ENCODE results near the gene ADCY10. TPM values are rescaled to one million over a fixed set of nuclear protein-coding genes. Genes with fewer than 3 reads are reported as not detected.
"Not testable (repeated sequence)": the region's sequence is repeated elsewhere in the genome, so short reads cannot be mapped to it uniquely, and the experiment has no call there.

Gene ADCY10
- total RNA-seq, 2 donors from 2014 or later = 0.99 to 1.4 TPM

GRCh38 chr1:167869157-167870001 is 44.6 kb downstream of the ADCY10 start:
- not testable (repeated sequence) for H3K4me3 Mint-ChIP-seq; ATAC-seq; H3K27ac Mint-ChIP-seq; H3K9me3 ChIP-seq (ENCODE audit: control insufficient read depth, low read length, poor library complexity, severe bottlenecking); H3K36me3 Mint-ChIP-seq (ENCODE audit: low read depth); H3K4me1 Mint-ChIP-seq; H3K27me3 Mint-ChIP-seq; DNase-seq

- H3K27me3 Mint-ChIP-seq; H3K9me3 ChIP-seq (ENCODE audit: control insufficient read depth, low read length, poor library complexity, severe bottlenecking); H3K4me3 Mint-ChIP-seq; ATAC-seq; H3K27ac Mint-ChIP-seq; H3K4me1 Mint-ChIP-seq; DNase-seq; H3K36me3 Mint-ChIP-seq (ENCODE audit: low read depth): not testable (repeated sequence)
Measured at GRCh38 chr1:167866739-167867414, 47.1 kb downstream of the ADCY10 start.

DNA sequence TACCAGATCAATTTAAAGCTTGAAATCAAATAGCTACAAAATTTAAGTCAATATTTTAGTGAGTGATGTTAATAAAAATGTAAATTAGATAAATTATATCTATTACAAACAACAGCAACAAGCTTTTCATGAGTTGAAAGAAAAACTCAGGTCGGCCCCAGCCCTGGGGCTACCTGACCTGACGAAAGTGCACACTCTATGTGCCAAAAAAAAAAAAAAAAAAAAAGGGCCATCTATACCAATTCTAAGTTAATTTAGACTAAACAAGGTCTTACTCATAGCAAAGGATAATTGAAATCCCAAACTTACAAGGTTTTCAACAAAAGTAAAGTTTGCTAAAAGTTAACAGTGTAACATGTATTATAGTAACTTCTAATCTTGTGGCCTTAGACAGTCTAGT is 47.6 kb downstream of the ADCY10 start:
- not testable (repeated sequence) for H3K27ac Mint-ChIP-seq; H3K36me3 Mint-ChIP-seq (ENCODE audit: low read depth); DNase-seq; H3K9me3 ChIP-seq (ENCODE audit: control insufficient read depth, low read length, poor library complexity, severe bottlenecking); ATAC-seq; H3K4me3 Mint-ChIP-seq; H3K27me3 Mint-ChIP-seq; H3K4me1 Mint-ChIP-seq

DNA sequence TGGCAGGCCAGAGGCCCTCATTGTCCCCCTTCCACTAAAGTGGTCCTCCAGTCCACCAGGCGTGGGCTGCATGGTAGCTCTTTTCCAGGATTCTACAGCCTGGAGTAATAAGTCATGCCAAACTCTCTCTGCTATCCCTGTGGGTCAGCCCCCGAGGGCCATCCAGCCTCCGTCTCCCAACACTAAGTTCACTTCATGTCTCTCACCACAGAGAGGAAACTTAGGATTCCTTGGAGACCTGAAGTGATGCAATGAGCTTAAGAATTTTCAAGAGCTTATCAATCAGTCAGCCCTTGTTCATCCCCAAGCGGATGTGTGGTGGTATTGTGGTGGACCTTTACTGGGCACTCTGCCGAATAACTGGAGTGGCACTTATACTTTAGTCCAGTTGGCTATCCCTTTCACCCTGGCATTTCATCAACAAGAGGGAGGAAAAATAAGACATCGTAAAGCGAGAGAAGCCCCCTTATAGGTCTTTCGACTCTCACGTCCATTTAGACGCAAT is 48.1 kb downstream of the ADCY10 start:
- H3K27me3 Mint-ChIP-seq; H3K4me3 Mint-ChIP-seq; H3K36me3 Mint-ChIP-seq (ENCODE audit: low read depth); H3K27ac Mint-ChIP-seq; H3K4me1 Mint-ChIP-seq; H3K9me3 ChIP-seq (ENCODE audit: control insufficient read depth, low read length, poor library complexity, severe bottlenecking); DNase-seq; ATAC-seq: not testable (repeated sequence)

GRCh38 chr1:167865193-167865592 is 48.7 kb downstream of the ADCY10 start:
- H3K36me3 Mint-ChIP-seq (ENCODE audit: low read depth) = not testable (repeated sequence)

GRCh38 chr1:167864392-167865032 is 49.4 kb downstream of the ADCY10 start:
- no peaks in the 10 kb centered on the region for H3K36me3 Mint-ChIP-seq (ENCODE audit: low read depth)
- H3K4me3 Mint-ChIP-seq = no peak overlapping the region
- no peaks in the 10 kb centered on the region for H3K4me1 Mint-ChIP-seq
- no peak for DNase-seq
- no peak overlapping the region for H3K27ac Mint-ChIP-seq
- no peaks in the 10 kb centered on the region for H3K9me3 ChIP-seq (ENCODE audit: control insufficient read depth, low read length, poor library complexity, severe bottlenecking)
- no peak for ATAC-seq
- no peaks in the 10 kb centered on the region for H3K27me3 Mint-ChIP-seq

More at GRCh38 chr1:167865193-167865592, 48.7 kb downstream of the ADCY10 start:
- H3K27me3 Mint-ChIP-seq; ATAC-seq; DNase-seq; H3K4me1 Mint-ChIP-seq; H3K27ac Mint-ChIP-seq; H3K4me3 Mint-ChIP-seq; H3K9me3 ChIP-seq (ENCODE audit: control insufficient read depth, low read length, poor library complexity, severe bottlenecking): not testable (repeated sequence)

GRCh38 chr1:167863921-167864279 is 50.0 kb downstream of the ADCY10 start:
- no peak overlapping the region for H3K4me3 Mint-ChIP-seq
- H3K27ac Mint-ChIP-seq = no peak overlapping the region
- H3K27me3 Mint-ChIP-seq = no peaks in the 10 kb centered on the region

DNA sequence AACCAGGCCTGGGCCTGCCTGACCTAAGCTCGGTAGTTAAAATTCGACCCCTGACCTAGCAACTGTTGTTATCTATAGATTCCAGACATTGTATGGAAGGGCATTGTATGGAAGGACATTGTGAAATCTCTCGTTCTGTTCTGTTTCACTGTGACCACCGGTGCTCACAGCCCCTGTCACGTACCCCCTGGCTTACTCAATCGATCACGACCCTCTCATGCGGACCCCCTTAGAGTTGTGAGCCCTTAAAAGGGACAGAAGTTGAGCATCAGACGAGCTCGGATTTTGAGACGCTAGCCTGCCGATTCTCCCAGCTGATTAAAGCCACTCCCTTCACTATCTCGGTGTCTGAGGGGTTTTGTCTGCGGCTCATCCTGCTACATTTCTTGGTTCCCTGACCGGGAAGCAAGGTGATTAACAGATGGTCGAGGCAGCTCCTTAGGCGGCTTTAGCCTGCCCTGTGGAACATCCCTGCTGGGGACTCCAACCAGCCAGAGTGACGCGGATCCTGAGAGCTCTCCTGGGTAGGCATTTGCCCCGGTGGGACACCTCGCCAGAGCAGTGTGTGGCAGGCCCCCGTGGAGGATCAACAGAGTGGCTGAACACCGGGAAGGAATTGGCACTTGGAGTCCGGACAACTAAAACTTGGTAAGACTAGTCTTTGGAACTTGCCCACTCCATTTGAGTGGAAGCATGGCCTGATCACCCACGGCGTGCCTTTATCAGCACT is 50.6 kb downstream of the ADCY10 start:
- not testable (repeated sequence) for DNase-seq; ATAC-seq; H3K9me3 ChIP-seq (ENCODE audit: control insufficient read depth, low read length, poor library complexity, severe bottlenecking); H3K27ac Mint-ChIP-seq; H3K27me3 Mint-ChIP-seq; H3K4me1 Mint-ChIP-seq; H3K36me3 Mint-ChIP-seq (ENCODE audit: low read depth); H3K4me3 Mint-ChIP-seq

More at GRCh38 chr1:167863921-167864279, 50.0 kb downstream of the ADCY10 start:
- ATAC-seq (no peak), DNase-seq (no peak)
- Mint-ChIP-seq H3K36me3 (ENCODE audit: low read depth) (no peaks in the 10 kb centered on the region), H3K4me1 (no peaks in the 10 kb centered on the region)
- no peaks in the 10 kb centered on the region for H3K9me3 ChIP-seq (ENCODE audit: control insufficient read depth, low read length, poor library complexity, severe bottlenecking)

- Mint-ChIP-seq H3K4me1 (no peaks in the 10 kb centered on the region), H3K27ac (no peak overlapping the region), H3K27me3 (no peaks in the 10 kb centered on the region), H3K36me3 (ENCODE audit: low read depth) (no peaks in the 10 kb centered on the region), H3K4me3 (no peak overlapping the region)
- DNase-seq = no peak
- no peak for ATAC-seq
- H3K9me3 ChIP-seq (ENCODE audit: control insufficient read depth, low read length, poor library complexity, severe bottlenecking) = no peaks in the 10 kb centered on the region
Measured at GRCh38 chr1:167862432-167863076, 51.4 kb downstream of the ADCY10 start.

GRCh38 chr1:167861664-167862381 is 52.1 kb downstream of the ADCY10 start:
- H3K4me1 Mint-ChIP-seq = no peaks in the 10 kb centered on the region
- H3K27me3 Mint-ChIP-seq = no peaks in the 10 kb centered on the region
- no peak for DNase-seq
- no peaks in the 10 kb centered on the region for H3K9me3 ChIP-seq (ENCODE audit: control insufficient read depth, low read length, poor library complexity, severe bottlenecking)
- no peak overlapping the region for H3K27ac Mint-ChIP-seq
- H3K4me3 Mint-ChIP-seq = no peak overlapping the region
- no peaks in the 10 kb centered on the region for H3K36me3 Mint-ChIP-seq (ENCODE audit: low read depth)
- no peak for ATAC-seq

- no peak overlapping the region for H3K27ac Mint-ChIP-seq
- H3K36me3 Mint-ChIP-seq (ENCODE audit: low read depth) = no peaks in the 10 kb centered on the region
- H3K27me3 Mint-ChIP-seq = no peaks in the 10 kb centered on the region
- no peaks in the 10 kb centered on the region for H3K9me3 ChIP-seq (ENCODE audit: control insufficient read depth, low read length, poor library complexity, severe bottlenecking)
- DNase-seq (no peak), ATAC-seq (no peak)
- no peaks in the 10 kb centered on the region for H3K4me1 Mint-ChIP-seq
- no peak overlapping the region for H3K4me3 Mint-ChIP-seq
Measured at GRCh38 chr1:167860231-167860923, 53.6 kb downstream of the ADCY10 start.
